ENCODE results near the gene CHGA.

The CHGA gene

DNA sequence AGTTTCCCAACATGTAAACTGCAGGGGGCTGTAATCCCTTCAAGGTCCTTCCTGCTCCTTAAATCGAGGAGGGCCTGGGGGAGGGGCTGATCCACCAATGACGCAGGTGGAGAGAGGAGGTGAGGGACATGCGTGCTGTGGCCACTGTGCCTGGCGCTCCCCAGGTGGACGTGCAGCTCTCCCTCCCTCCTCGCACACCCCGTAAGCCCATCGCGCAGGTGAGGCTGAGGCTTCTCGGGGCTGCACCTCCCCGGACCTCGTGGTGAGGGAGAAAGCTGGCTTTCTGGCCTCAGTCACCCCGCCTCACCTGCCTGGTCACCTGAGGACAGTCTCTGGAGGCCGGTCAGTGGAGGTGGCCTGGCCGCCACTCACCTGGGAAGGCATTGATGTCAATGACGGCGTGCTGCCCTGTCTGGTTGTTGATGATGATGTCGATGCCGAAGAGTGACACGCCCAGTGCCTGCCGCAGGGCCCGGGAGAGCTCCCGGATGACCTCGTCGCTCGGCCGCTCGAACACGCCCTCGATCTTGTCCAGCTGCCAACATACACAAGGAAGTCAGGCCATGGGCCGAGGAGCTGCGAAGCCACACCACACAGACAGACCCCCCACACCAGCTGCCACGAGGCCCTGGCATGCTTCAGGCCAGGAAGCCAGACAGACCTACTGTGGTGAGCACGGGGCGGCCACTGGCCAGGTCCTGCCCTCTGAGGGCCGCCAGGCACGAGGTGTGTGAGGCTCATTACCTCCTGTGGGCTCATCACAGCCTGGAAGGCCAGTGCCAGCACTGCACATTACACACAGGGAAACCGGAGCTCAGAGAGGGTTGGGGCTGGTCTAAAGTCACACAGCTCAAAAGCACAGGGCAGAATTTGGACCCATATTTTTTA lies 23.3 kb downstream of the CHGA start:
- no peak for DNase-seq

- no peak for DNase-seq
Measured at GRCh38 chr14:92946847-92947545, 24.0 kb downstream of the CHGA start.

DNA sequence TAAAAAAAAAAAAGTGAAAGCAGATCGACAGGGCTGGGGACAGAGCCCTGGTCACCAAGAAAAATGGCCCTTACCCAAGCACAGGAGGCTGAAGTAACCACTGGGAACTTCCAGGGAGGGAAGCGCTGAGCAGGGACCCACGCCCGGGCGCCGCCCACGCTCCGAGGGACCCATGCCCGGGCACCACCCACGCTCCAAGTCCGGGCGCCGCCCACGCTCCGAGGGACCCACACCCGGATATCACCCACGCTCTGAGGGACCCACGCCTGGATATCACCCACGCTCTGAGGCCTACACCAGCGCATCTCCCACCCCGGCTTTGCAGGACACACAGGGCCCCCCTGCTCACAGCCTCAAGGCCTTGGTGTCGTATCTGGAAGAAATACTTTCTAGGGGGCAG lies 25.7 kb downstream of the CHGA start:
- no peak for DNase-seq

DNA sequence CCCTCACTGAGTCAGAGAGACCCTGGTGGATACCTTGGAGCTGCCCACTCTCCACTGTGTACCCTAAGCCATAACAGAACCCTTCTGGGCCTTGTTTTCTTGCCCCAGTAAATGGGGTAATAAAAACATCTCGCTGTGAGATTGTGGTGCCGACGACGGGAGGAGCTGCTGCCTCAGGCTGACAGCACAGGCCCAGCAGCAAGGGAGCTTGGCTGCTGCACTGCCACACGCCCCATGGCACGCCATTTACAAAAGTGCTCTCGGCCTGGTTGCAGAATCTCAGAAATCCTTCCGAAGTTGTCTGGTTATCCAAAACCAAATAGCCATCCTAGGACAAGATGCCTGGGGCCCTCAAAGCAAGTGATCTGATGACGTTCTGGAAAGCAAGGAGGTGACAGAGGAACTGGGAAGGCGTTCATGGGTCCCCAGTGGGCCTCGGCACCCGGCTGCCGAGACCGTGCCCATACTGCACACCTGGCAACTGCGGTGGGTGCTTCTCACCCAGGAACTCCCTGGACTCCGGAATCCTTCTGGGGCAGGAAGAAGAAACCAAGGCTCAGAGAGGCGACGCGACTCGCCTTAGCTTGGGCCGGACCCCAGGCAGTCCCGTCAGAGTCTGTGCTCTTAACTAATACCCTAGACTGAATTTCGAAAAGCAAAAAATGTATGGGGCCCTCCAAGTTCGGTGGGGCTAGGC lies 26.7 kb downstream of the CHGA start:
- no peak for DNase-seq

DNA sequence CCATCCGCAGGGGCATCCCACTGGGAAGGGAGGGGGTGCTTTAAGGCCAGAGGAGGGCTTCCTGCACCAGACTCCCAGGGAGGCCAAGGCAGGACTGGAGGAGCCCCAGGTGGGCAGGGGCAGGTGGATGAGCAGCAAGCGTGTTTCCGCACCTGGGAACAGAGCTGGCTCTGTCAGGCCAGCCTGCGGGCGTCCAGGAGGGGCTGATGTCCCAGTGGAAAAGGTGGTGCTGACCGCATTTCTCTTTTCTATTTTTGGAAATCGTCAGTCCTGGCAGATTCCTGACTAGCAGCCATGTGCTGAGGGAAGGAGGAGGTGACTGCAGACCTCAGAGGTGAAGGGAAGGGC lies 27.2 kb downstream of the CHGA start:
- DNase-seq: no peak

GRCh38 chr14:92950773-92951172 lies 27.8 kb downstream of the CHGA start:
- no peak for DNase-seq

DNA sequence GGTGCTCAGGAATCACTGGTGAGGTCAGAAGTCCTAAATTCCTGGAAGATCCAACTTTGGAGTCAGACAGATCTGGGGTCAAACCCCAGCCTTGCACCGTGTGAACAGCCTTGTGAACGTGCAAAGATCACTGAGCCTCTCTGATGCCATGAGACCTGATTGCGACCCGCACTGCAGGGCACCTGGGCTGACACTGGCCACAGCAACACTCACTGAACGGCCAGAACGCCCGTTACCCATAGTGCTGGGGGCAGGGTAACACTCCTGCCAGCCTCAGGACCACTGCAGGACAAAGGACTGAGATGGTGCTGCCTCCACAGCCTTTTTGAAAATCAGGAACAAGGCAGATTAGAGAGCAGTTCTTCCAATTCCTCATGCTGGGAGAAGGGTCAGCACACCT lies 28.3 kb downstream of the CHGA start:
- DNase-seq: no peak

DNA sequence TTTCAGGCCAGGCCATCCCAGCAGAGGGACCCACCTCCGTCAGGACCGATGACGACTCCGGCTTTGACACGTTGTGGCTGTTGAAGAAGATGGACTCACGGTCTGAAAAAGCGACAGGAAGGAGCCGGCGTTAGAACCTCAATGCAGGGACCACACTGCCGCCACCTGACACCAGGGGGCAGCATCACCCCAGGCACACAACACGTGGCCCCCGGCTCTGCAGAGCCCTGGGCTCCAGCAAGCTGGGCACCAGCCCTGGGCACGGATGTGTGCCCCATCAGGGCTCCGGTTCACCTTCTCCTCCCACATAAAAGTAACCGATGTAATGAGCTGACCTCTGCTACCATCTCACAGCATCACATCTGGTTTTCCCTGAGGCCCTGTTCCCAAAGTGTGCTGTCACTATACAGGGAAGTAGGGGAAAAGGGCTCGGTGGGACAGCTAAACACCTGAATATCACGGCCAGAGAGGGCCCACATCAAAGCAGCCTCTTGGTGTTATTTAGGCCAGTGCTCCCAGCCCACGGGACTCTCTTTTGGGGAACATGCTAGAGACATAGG lies 29.0 kb downstream of the CHGA start:
- DNase-seq: peak; percentile 87 to 89

GRCh38 chr14:92952481-92953298 lies 29.7 kb downstream of the CHGA start:
- DNase-seq: no peak

GRCh38 chr14:92953526-92953925 lies 30.6 kb downstream of the CHGA start:
- no peak for DNase-seq

- no peak for DNase-seq
Measured at GRCh38 chr14:92954933-92955332, 32.0 kb downstream of the CHGA start.

- no peak for DNase-seq
Measured at GRCh38 chr14:92955381-92955780, 32.4 kb downstream of the CHGA start.

DNA sequence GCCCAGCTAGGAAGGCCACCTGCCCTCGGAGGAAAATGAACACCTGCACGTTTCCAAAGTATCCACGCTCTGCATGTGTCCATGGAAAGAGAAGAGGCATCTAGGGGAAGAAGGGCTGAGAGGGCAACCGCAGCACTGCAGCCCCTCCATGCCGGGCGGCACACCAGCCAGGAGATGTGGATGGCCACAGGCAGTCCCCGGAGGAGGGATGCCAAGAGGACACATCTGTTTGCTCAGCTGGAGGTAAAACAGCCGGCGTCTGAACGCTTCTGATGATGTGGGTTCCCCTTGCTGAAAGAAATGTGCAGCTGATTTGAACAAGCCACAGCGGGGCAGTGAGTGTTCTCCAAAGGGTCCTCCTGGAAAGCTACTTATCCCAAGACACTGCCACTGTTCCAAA lies 34.0 kb downstream of the CHGA start:
- no peak for DNase-seq

GRCh38 chr14:92958373-92959188 lies 35.6 kb downstream of the CHGA start:
- no peak for DNase-seq

DNA sequence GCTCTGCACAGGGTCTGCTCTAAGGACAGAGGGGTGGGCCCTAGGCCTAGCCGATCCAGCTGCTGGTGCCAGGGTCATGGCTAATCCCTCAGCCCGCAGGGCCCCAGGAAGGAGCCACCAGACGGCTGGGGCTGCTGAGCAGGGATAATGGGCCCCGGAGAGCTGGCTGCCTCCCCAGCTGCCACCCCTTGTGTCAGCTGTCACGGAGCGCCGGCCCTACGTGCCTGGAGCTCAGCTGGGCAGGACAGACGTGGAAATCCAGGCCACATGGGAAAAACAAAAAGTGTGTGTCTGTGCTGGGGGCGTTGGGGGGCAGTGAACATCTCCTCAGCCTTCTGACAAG lies 36.2 kb downstream of the CHGA start:
- DNase-seq: no peak

- DNase-seq: no peak
Measured at GRCh38 chr14:92959761-92960680, 37.1 kb downstream of the CHGA start.

DNA sequence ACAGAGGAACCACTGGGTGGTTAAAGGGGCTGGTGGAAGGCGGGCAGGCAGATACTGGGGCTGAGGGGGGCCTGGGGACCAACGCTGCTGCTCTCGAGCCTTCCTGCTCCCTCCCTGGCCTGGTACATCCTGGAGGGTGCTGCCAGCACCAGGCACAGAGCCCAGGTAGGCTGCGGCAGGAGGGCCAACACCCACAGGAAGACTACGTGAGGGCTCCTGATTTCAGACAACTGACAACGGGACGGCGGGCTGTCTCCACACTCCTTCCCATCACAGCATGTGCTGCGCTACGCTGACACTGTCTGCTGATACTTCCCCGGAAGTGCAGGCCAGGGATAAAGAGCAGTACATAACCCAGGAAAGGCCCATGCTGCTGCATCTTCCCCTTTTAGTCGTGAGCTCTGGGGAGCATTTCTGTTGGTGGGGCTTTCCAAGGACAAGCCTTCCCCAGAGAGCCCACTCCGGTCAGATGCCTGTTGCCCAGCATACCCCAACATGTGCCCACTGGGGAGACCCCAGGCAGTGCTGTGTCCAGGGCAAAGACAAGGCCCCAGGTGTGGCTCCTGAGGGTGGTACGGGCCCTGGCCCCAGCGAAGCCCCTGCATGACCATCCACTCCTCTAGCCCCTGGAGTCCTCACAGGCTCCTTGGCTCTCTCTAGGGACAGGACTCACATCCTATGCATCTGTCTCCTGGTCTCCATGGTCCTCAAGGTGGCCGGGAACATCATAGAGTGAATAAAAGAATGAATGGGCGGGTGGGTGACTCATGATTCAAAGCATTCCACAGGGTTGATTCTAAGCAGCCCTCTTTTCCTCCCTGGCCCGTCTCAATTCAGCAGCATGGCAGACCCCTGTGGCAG lies 38.0 kb downstream of the CHGA start:
- no peak for DNase-seq

DNA sequence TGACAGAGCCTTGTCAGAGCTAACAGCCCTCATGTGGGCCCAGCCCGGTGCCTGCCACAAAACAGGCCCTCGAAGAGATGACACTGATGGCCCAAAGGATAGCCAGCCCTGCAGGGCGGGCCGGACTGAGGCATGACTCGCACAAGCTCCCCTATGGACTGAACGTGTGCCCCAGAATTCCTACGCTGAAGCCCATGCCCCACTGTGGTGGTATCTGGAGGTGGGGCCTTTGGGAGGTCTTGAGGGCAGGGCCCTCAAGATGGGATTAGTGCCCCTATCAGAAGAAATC lies 38.6 kb downstream of the CHGA start:
- DNase-seq: no peak

DNA sequence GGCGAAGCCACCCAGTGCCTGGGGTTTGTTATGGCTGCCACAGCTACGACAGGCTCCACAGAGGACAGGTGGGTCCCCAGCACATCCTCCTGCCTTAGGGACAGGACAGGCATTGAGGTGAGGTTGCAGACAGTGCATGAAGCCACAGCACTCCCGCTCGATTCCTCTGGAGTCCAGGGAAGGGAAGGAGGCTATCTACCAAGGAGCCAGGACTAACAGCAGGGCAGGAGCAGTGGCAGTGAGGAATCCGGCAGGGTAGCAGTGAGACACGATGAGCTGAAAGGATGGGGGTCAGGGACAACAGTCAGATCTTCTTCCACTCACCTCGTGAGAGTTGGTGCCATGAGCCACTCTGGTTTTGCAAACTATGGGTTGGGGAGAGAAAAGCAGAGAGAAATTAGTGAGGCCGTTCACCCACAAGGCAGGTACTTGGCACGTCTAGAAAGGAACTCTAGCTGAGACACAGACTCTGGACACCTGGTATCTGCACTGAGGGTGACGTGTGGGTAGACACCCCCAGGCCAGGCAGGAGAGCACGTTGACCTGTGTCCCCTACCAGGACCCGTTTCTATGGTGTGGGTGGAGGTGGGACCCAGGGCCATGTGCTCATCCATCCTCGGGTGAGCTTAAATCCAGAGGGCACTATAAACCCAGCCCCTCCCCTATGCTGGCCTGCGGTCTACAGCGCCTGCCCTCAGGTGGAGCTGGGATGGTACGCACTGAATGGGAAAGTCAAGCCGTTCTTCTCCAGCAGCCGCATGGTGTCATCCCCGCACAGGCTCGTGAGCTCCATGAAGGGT lies 39.3 kb downstream of the CHGA start:
- DNase-seq: no peak

Data from activated CD4-positive, alpha-beta T cell treated with anti-CD3 and anti-CD28 coated beads, Interleukin-2, amount 50 U/mL, for 48 hours (primary cell).